B cell (primary cell): Measurements from ENCODE around the gene ATG2A. TPM values are rescaled to one million over a fixed set of nuclear protein-coding genes. Genes with fewer than 3 reads are reported as not detected.

Source experiments
- ATAC-seq: fragments of 200-7000 bp; cut with Tn5 transposase; one replicate; pipeline ENCODE4 v1.10.0; 2021; ENCODE audit warnings: low read depth, mild to moderate bottlenecking, moderate number of reproducible peaks, moderate library complexity
- CTCF ChIA-PET: fragments of 350-600 bp; sonication (Branson Sonifier 250); formaldehyde crosslinking; loops from one replicate; lab custom pipeline; 2021; ENCODE audit warnings: antibody characterized with exemption, inconsistent platforms; lab: Charles Lee
- POLR2A ChIA-PET: fragments of 350-600 bp; sonication (Branson Sonifier 250); formaldehyde crosslinking; loops from one replicate; lab custom pipeline; 2021; ENCODE audit warnings: antibody characterized with exemption; lab: Charles Lee
- DNase-seq: peaks from one replicate; pipeline ENCODE4 v3.0.0; 2013
- H2AFZ ChIP-seq: 2 replicates; pipeline ENCODE4 v1.6.1; 2012; ENCODE audit warnings: mild to moderate bottlenecking, low read depth, low read length; ENCODE audit not compliant: insufficient read depth, poor library complexity, severe bottlenecking
- H3K27ac ChIP-seq, 2 donors: 1 replicate in 1 of 2; 2 replicates in 1 of 2; pipeline ENCODE4 v1.5.1; 2012 to 2013; ENCODE audit warnings: low read length in 2 of 2, mild to moderate bottlenecking in 2 of 2, moderate library complexity in 1 of 2
- H3K27me3 ChIP-seq, 4 experiments: fragments of 200-600 bp in 1 of 4; sonication (generic) in 1 of 4; replicated peaks in 1 of 4; 1 replicate in 2 of 4; 2 replicates in 2 of 4; pipeline versions ENCODE4 v1.6.1 to v1.7.0; 2013 to 2016; ENCODE audit warnings: low read length in 3 of 4, mild to moderate bottlenecking in 2 of 4, mixed read lengths in 1 of 4, moderate library complexity in 1 of 4; ENCODE audit not compliant: insufficient read depth in 4 of 4, control insufficient read depth in 3 of 4; ENCODE audit errors: control extremely low read depth in 1 of 4
- H3K36me3 ChIP-seq, 2 experiments: replicated peaks in 1 of 2; 1 replicate in 1 of 2; 2 replicates in 1 of 2; pipeline versions ENCODE4 v1.6.1 to v1.7.1; 2013; ENCODE audit warnings: low read length in 1 of 2; ENCODE audit not compliant: insufficient read depth in 2 of 2, control insufficient read depth in 1 of 2; ENCODE audit errors: control extremely low read depth in 1 of 2, extremely low read depth in 1 of 2
- H3K4me1 ChIP-seq, 2 donors: fragments of 200-600 bp in 1 of 2; sonication (generic) in 1 of 2; 1 replicate in 1 of 2; 2 replicates in 1 of 2; pipeline versions ENCODE4 v1.5.1 to v1.6.1; 2013 to 2017; ENCODE audit warnings: low read length in 2 of 2; ENCODE audit not compliant: control insufficient read depth in 2 of 2, insufficient read depth in 2 of 2
- H3K4me2 ChIP-seq: replicated peaks from 2 replicates; pipeline ENCODE3; 2012; ENCODE audit warnings: mild to moderate bottlenecking, low read depth, low read length; ENCODE audit not compliant: poor library complexity, severe bottlenecking
- H3K4me3 ChIP-seq, 5 experiments: fragments of 200-600 bp in 1 of 5; sonication (generic) in 1 of 5; 1 replicate in 3 of 5; 2 replicates in 2 of 5; pipeline versions ENCODE4 v1.5.1 to v1.7.0; 2011 to 2016; ENCODE audit warnings: low read length in 4 of 5, mild to moderate bottlenecking in 4 of 5, low read depth in 2 of 5, control low read depth in 1 of 5, moderate library complexity in 1 of 5; ENCODE audit not compliant: insufficient read depth in 1 of 5; ENCODE audit errors: control extremely low read depth in 1 of 5, extremely low read depth in 1 of 5
- H3K79me2 ChIP-seq: fragments of 200-600 bp; sonication (generic); one replicate; pipeline ENCODE4 v1.6.0; 2016; ENCODE audit warnings: low read length; ENCODE audit not compliant: control insufficient read depth, insufficient read depth
- H3K9ac ChIP-seq: fragments of 200-600 bp; sonication (generic); 2 replicates; pipeline ENCODE4 v1.6.1; 2017; ENCODE audit warnings: mild to moderate bottlenecking, low read length, moderate library complexity
- H3K9me3 ChIP-seq, 3 donors: one replicate each; pipeline versions ENCODE4 v1.6.1 to v1.7.1; 2013; ENCODE audit warnings: low read length in 2 of 3; ENCODE audit not compliant: control insufficient read depth in 2 of 3, insufficient read depth in 1 of 3; ENCODE audit errors: control extremely low read depth in 1 of 3
- H4K20me1 ChIP-seq: 2 replicates; pipeline ENCODE4 v1.6.0; 2012; ENCODE audit warnings: mild to moderate bottlenecking, low read length; ENCODE audit not compliant: insufficient read depth, control insufficient read depth, poor library complexity, severe bottlenecking
- H3K27ac Mint-ChIP-seq: one replicate; pipeline ENCODE4 v1.8.0; 2021; ENCODE audit warnings: mixed read lengths
- H3K27me3 Mint-ChIP-seq: one replicate; pipeline ENCODE4 v1.8.0; 2021; ENCODE audit warnings: mixed read lengths
- H3K4me1 Mint-ChIP-seq: one replicate; pipeline ENCODE4 v1.8.0; 2021; ENCODE audit warnings: mixed read lengths
- H3K4me3 Mint-ChIP-seq: one replicate; pipeline ENCODE4 v1.8.0; 2021; ENCODE audit warnings: mixed read lengths
- H3K9me3 Mint-ChIP-seq: one replicate; pipeline ENCODE4 v1.8.0; 2022; ENCODE audit warnings: mixed read lengths; ENCODE audit not compliant: insufficient read depth
- EZH2 ChIP-seq: IDR thresholded peaks from 2 replicates; pipeline ENCODE4 v1.6.1; 2012; ENCODE audit warnings: borderline replicate concordance, low read depth, mild to moderate bottlenecking, moderate library complexity, low read length; ENCODE audit not compliant: insufficient read depth, poor library complexity, severe bottlenecking
- WGBS: methylation state at CpG from one replicate; pipeline ENCODE4 v1.1.5; 2013; ENCODE audit warnings: missing lambda C conversion rate; ENCODE audit not compliant: insufficient coverage; 5-methylcytosine and 5-hydroxymethylcytosine counted together
- intact Hi-C: fragments of 100-400 bp; cut with micrococcal nuclease; formaldehyde crosslinking; loops from one replicate; pipeline ENCODE4 v1.10.0; 2022
- polyA plus RNA-seq: library from polyadenylated mRNA; depleted of rRNA; stranded (reverse); fragments of >200 nt; gene quantifications from 2 replicates; pipeline ENCODE4 v1.2.3, GENCODE V29; 2012
- total RNA-seq, 2 donors: library from RNA; stranded (reverse); fragments of 120-200 nt in 1 of 2; gene quantifications; 1 replicate in 1 of 2; 2 replicates in 1 of 2; pipeline versions ENCODE4 v1.2.3 to v1.2.4, GENCODE V29; 2013 to 2022
- TF ChIP-seq, protein P1 (sequence below): fragments of 200-600 bp; IDR thresholded peaks from one replicate; pipeline ENCODE4 v1.8.0; 2022; ENCODE audit warnings: antibody characterized with exemption, mild to moderate bottlenecking

ATG2A gene
- total and polyA plus RNA-seq, 2 donors (not counting 1 experiment from before 2014, with no cell fraction given), result 24.3 to 38.6 TPM

DNA sequence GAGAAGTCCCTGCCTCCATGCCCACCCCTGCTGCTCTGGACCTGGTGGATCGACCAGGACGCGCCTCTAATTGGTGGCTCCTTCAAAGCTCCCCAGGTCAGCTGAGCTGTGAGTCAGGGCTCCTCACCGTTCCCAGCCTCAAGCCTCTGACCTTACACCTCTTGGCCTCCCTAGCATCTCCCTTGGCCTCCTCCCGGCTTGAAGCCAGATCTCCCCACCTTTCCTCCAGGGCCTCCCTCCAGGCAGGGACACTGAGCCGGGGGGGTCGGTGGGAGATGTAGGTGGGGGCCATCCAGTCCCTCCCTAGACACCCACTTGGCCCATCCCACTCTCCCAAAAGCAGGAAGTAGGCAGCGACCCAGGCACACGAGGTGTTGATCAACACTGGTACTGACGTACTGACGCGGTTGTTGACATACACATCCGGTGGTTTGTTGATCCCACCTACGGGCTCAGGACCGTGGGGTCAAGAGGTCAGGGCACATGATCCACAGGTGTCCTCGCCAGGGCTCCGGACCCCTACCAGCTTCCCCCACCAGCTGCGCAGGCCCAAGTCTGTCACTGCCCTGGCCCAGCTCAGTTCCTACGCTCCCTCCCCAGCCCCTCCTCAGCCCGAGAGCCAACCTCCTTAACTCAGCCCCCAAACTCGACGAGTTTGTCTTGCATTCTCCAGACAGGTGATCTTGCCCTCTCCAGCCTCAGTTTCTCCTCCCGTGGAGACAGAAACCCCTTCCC is 802 bp downstream of the ATG2A start:
- Histone ChIP-seq H3K27ac (peak overlapping the region; percentile 44 to 84), H4K20me1 (no peaks in the 10 kb centered on the region), H3K4me2 (peak overlapping the region; percentile 100), H3K27me3 (no peaks in the 10 kb centered on the region), H3K9ac (peak overlapping the region; percentile 97), H2AFZ (peak overlapping the region; percentile 78), H3K79me2 (peaks cover 22% of the 10 kb centered on the region), H3K36me3 (peaks cover 0 to 30% of the 10 kb centered on the region in 2 experiments), H3K4me3 (peak overlapping the region; percentile 86 to 96 (median 90)), H3K9me3 (no peaks in the 10 kb centered on the region), H3K4me1 (peaks cover 19 to 33% of the 10 kb centered on the region in 2 donors)
- peaks cover 34% of the 10 kb centered on the region for H3K4me1 Mint-ChIP-seq
- intact Hi-C loops, result loop anchor here (1.0 to 10.0 kb wide), 4 partner anchors 8 to 199 kb away; partner anchors contain the start of genes EHD1, MAJIN, PPP2R5B and TM7SF2
- DNase-seq (peak; percentile 60), ATAC-seq (no peak)
- peak overlapping the region; percentile 88 for H3K4me3 Mint-ChIP-seq
- no peak for TF ChIP-seq EZH2
- TF ChIP-seq, protein P1, sequence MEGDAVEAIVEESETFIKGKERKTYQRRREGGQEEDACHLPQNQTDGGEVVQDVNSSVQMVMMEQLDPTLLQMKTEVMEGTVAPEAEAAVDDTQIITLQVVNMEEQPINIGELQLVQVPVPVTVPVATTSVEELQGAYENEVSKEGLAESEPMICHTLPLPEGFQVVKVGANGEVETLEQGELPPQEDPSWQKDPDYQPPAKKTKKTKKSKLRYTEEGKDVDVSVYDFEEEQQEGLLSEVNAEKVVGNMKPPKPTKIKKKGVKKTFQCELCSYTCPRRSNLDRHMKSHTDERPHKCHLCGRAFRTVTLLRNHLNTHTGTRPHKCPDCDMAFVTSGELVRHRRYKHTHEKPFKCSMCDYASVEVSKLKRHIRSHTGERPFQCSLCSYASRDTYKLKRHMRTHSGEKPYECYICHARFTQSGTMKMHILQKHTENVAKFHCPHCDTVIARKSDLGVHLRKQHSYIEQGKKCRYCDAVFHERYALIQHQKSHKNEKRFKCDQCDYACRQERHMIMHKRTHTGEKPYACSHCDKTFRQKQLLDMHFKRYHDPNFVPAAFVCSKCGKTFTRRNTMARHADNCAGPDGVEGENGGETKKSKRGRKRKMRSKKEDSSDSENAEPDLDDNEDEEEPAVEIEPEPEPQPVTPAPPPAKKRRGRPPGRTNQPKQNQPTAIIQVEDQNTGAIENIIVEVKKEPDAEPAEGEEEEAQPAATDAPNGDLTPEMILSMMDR, result no peak
- WGBS, result 18% methylated on average over 19 of the region's 23 CpGs
- H3K27me3 Mint-ChIP-seq, result no peaks in the 10 kb centered on the region
- peak overlapping the region; percentile 91 for H3K27ac Mint-ChIP-seq
- ChIA-PET CTCF (interaction anchor here (1.6 to 3.8 kb wide), 3 partner anchors 28 to 98 kb away, joined by 4 to 13 read pairs (median 7); partner anchors contain the start of gene ARL2), POLR2A (interaction anchor here (0.5 to 0.9 kb wide), 2 partner anchors 56 to 57 kb away, joined by 4 to 5 read pairs; no protein-coding TSS in a partner anchor)
- no peaks in the 10 kb centered on the region for H3K9me3 Mint-ChIP-seq
